PFSK-1 (cell line): ENCODE measurements around the gene CD247.

Source experiments
- FOXP2 ChIP-seq: optimal IDR thresholded peaks from 2 replicates; pipeline ENCODE3; 2011; ENCODE audit warnings: borderline replicate concordance, control low read depth, inconsistent platforms; ENCODE audit not compliant: insufficient read depth; ENCODE audit errors: extremely low read length, extremely low read depth
- POLR2AphosphoS5 ChIP-seq: IDR thresholded peaks from 2 replicates; pipeline ENCODE4 v1.6.1; 2012; ENCODE audit warnings: low read depth, mild to moderate bottlenecking, control low read depth, low read length, moderate library complexity
- REST ChIP-seq, 2 experiments: IDR thresholded peaks; 2 replicates each; pipeline versions ENCODE4 v1.6.1 to v1.8.0; 2011 to 2012; ENCODE audit warnings: low read depth in 2 of 2, low read length in 2 of 2, control low read depth in 1 of 2, inconsistent platforms in 1 of 2, mild to moderate bottlenecking in 1 of 2, moderate library complexity in 1 of 2; ENCODE audit not compliant: insufficient read depth in 1 of 2
- SIN3A ChIP-seq: IDR thresholded peaks from 2 replicates; pipeline ENCODE4 v1.6.1; 2012; ENCODE audit warnings: mild to moderate bottlenecking, low read length, moderate library complexity, borderline replicate concordance; ENCODE audit not compliant: insufficient read depth
- TAF1 ChIP-seq: IDR thresholded peaks from 2 replicates; pipeline ENCODE4 v1.6.1; 2012; ENCODE audit warnings: low read length, control low read depth, borderline replicate concordance; ENCODE audit not compliant: insufficient read depth

The CD247 gene

GRCh38 chr1:167455786-167456446 is 62.4 kb downstream of the CD247 start:
- TF ChIP-seq TAF1 (no peak), POLR2AphosphoS5 (no peak), FOXP2 (no peak), SIN3A (no peak), REST (IDR thresholded peaks at IDR 0.05; ENCODE audit: insufficient read depth in 1 of 2, low read depth in 2 of 2, low read length in 2 of 2) (no peak)

- TF ChIP-seq POLR2AphosphoS5 (no peak), SIN3A (no peak), REST (IDR thresholded peaks at IDR 0.05; ENCODE audit: insufficient read depth in 1 of 2, low read depth in 2 of 2, low read length in 2 of 2) (no peak), FOXP2 (no peak), TAF1 (no peak)
Observed at GRCh38 chr1:167454894-167455785, 63.2 kb downstream of the CD247 start.

- TF ChIP-seq TAF1 (no peak), FOXP2 (no peak)
Observed at GRCh38 chr1:167454304-167454893, 63.9 kb downstream of the CD247 start.

- TF ChIP-seq FOXP2 (no peak), REST (IDR thresholded peaks at IDR 0.05; ENCODE audit: insufficient read depth in 1 of 2, low read depth in 2 of 2, low read length in 2 of 2) (no peak), POLR2AphosphoS5 (no peak), SIN3A (no peak)
Observed at GRCh38 chr1:167453123-167453522, 65.2 kb downstream of the CD247 start.

GRCh38 chr1:167452483-167452882 is 65.8 kb downstream of the CD247 start:
- TF ChIP-seq REST (IDR thresholded peaks at IDR 0.05; ENCODE audit: insufficient read depth in 1 of 2, low read depth in 2 of 2, low read length in 2 of 2) (no peak), POLR2AphosphoS5 (no peak), SIN3A (no peak), FOXP2 (no peak), TAF1 (no peak)
